Subcutaneous abdominal adipose tissue (tissue), 5 donors: ENCODE results near the gene PCGF5.
"Not testable (repeated sequence)": the region's sequence is repeated elsewhere in the genome, so short reads cannot be mapped to it uniquely, and the experiment has no call there.

Experiments used
- H3K27ac ChIP-seq: one replicate; pipeline ENCODE4 v1.7.0; 2013; ENCODE audit warnings: low read depth, mild to moderate bottlenecking, inconsistent platforms, low read length, moderate library complexity
- H3K27me3 ChIP-seq, 5 donors: one replicate each; pipeline ENCODE4 v1.7.0; 2013; ENCODE audit warnings: low read length in 5 of 5, inconsistent platforms in 1 of 5; ENCODE audit not compliant: control insufficient read depth in 5 of 5, insufficient read depth in 4 of 5
- H3K36me3 ChIP-seq, 5 donors: one replicate each; pipeline ENCODE4 v1.7.0; 2013; ENCODE audit warnings: low read length in 5 of 5; ENCODE audit not compliant: control insufficient read depth in 5 of 5, insufficient read depth in 5 of 5
- H3K4me1 ChIP-seq, 5 donors: one replicate each; pipeline ENCODE4 v1.7.0; 2013; ENCODE audit warnings: low read length in 5 of 5, mild to moderate bottlenecking in 3 of 5, moderate library complexity in 1 of 5; ENCODE audit not compliant: control insufficient read depth in 5 of 5, insufficient read depth in 5 of 5
- H3K4me3 ChIP-seq, 5 donors: one replicate each; pipeline ENCODE4 v1.7.0; 2013; ENCODE audit warnings: low read length in 5 of 5, low read depth in 1 of 5
- H3K9ac ChIP-seq, 5 donors: one replicate each; pipeline ENCODE4 v1.7.0; 2013; ENCODE audit warnings: low read length in 5 of 5, mild to moderate bottlenecking in 4 of 5, moderate library complexity in 3 of 5
- H3K9me3 ChIP-seq, 5 donors: one replicate each; pipeline ENCODE4 v1.7.0; 2013; ENCODE audit warnings: low read length in 5 of 5; ENCODE audit not compliant: control insufficient read depth in 5 of 5
- donor health status: healthy.
- donor health status: healthy.
- donor health status: healthy.
- donor health status: healthy.
- donor health status: healthy.

Gene PCGF5

GRCh38 chr10:91238191-91238590 lies 17.7 kb downstream of the PCGF5 start:
- H3K27me3 ChIP-seq, result no peaks in the 10 kb centered on the region
- H3K4me1 ChIP-seq, result no peaks in the 10 kb centered on the region
- H3K36me3 ChIP-seq, result peaks cover 0 to 3% (median 0%) of the 10 kb centered on the region in 5 donors
- H3K27ac ChIP-seq, result no peak overlapping the region
- H3K4me3 ChIP-seq, result no peak overlapping the region
- H3K9ac ChIP-seq, result no peak overlapping the region
- no peaks in the 10 kb centered on the region for H3K9me3 ChIP-seq

- Histone ChIP-seq H3K27ac (no peak overlapping the region), H3K4me1 (no peaks in the 10 kb centered on the region), H3K4me3 (no peak overlapping the region), H3K36me3 (peaks cover 0 to 3% (median 0%) of the 10 kb centered on the region in 5 donors), H3K27me3 (no peaks in the 10 kb centered on the region), H3K9ac (no peak overlapping the region), H3K9me3 (no peaks in the 10 kb centered on the region)
These were observed 19.3 kb downstream of the PCGF5 start for GRCh38 chr10:91239789-91240188.

- H3K9me3 ChIP-seq, result no peaks in the 10 kb centered on the region
- peaks cover 0 to 5% (median 0%) of the 10 kb centered on the region in 5 donors for H3K4me1 ChIP-seq
These were observed 22.5 kb downstream of the PCGF5 start for GRCh38 chr10:91242940-91243339.

GRCh38 chr10:91247360-91248111 lies 27.1 kb downstream of the PCGF5 start:
- peaks cover 0 to 5% (median 0%) of the 10 kb centered on the region in 5 donors for H3K4me1 ChIP-seq
- no peak overlapping the region for H3K27ac ChIP-seq
- H3K27me3 ChIP-seq, result no peaks in the 10 kb centered on the region
- H3K9ac ChIP-seq, result no peak overlapping the region
- no peaks in the 10 kb centered on the region for H3K9me3 ChIP-seq
- no peak overlapping the region for H3K4me3 ChIP-seq
- peaks cover 0 to 7% (median 4%) of the 10 kb centered on the region in 5 donors for H3K36me3 ChIP-seq

More at GRCh38 chr10:91242940-91243339, 22.5 kb downstream of the PCGF5 start:
- Histone ChIP-seq H3K36me3 (peaks cover 0 to 2% (median 0%) of the 10 kb centered on the region in 5 donors), H3K9ac (no peak overlapping the region), H3K27ac (no peak overlapping the region), H3K27me3 (no peaks in the 10 kb centered on the region), H3K4me3 (no peak overlapping the region)

GRCh38 chr10:91249700-91250099 lies 29.2 kb downstream of the PCGF5 start:
- H3K27me3 ChIP-seq, result no peaks in the 10 kb centered on the region
- H3K36me3 ChIP-seq, result peaks cover 11 to 25% (median 20%) of the 10 kb centered on the region in 5 donors
- no peak overlapping the region for H3K4me3 ChIP-seq
- H3K9ac ChIP-seq, result no peak overlapping the region
- no peak overlapping the region for H3K27ac ChIP-seq
- H3K9me3 ChIP-seq, result no peaks in the 10 kb centered on the region
- H3K4me1 ChIP-seq, result peaks cover 0 to 5% (median 0%) of the 10 kb centered on the region in 5 donors

- no peak overlapping the region for H3K4me3 ChIP-seq
- H3K9ac ChIP-seq, result no peak overlapping the region
- H3K36me3 ChIP-seq, result peaks cover 17 to 31% (median 22%) of the 10 kb centered on the region in 5 donors
- no peak overlapping the region for H3K27ac ChIP-seq
- H3K27me3 ChIP-seq, result no peaks in the 10 kb centered on the region
- peaks cover 0 to 5% (median 0%) of the 10 kb centered on the region in 5 donors for H3K4me1 ChIP-seq
- peaks cover 0 to 3% (median 2%) of the 10 kb centered on the region in 5 donors for H3K9me3 ChIP-seq
These were observed 29.9 kb downstream of the PCGF5 start for GRCh38 chr10:91250341-91250740.

GRCh38 chr10:91251430-91252056 lies 31.1 kb downstream of the PCGF5 start:
- peaks cover 0 to 4% (median 3%) of the 10 kb centered on the region in 5 donors for H3K9me3 ChIP-seq
- H3K4me1 ChIP-seq, result peaks cover 0 to 5% (median 0%) of the 10 kb centered on the region in 5 donors
- no peak overlapping the region for H3K4me3 ChIP-seq
- peaks cover 21 to 39% (median 25%) of the 10 kb centered on the region in 5 donors for H3K36me3 ChIP-seq
- H3K27ac ChIP-seq, result no peak overlapping the region
- no peaks in the 10 kb centered on the region for H3K27me3 ChIP-seq
- H3K9ac ChIP-seq, result no peak overlapping the region

- H3K4me1 ChIP-seq, result no peaks in the 10 kb centered on the region
- peaks cover 0 to 4% (median 3%) of the 10 kb centered on the region in 5 donors for H3K9me3 ChIP-seq
- H3K27ac ChIP-seq, result no peak overlapping the region
- no peak overlapping the region for H3K4me3 ChIP-seq
- peaks cover 21 to 42% (median 26%) of the 10 kb centered on the region in 5 donors for H3K36me3 ChIP-seq
- H3K9ac ChIP-seq, result no peak overlapping the region
- no peaks in the 10 kb centered on the region for H3K27me3 ChIP-seq
These were observed 32.8 kb downstream of the PCGF5 start for GRCh38 chr10:91253300-91253699.

- H3K9ac ChIP-seq, result no peak overlapping the region
- peaks cover 0 to 4% (median 3%) of the 10 kb centered on the region in 5 donors for H3K9me3 ChIP-seq
- no peak overlapping the region for H3K4me3 ChIP-seq
- no peaks in the 10 kb centered on the region for H3K27me3 ChIP-seq
- peaks cover 19 to 38% (median 26%) of the 10 kb centered on the region in 5 donors for H3K36me3 ChIP-seq
- H3K27ac ChIP-seq, result no peak overlapping the region
- H3K4me1 ChIP-seq, result no peaks in the 10 kb centered on the region
These were observed 36.8 kb downstream of the PCGF5 start for GRCh38 chr10:91257310-91257709.

- not testable (repeated sequence) for H3K9me3 ChIP-seq, H3K4me3 ChIP-seq, H3K27ac ChIP-seq, H3K4me1 ChIP-seq, H3K9ac ChIP-seq, H3K27me3 ChIP-seq
- peaks cover 2 to 22% (median 9%) of the 10 kb centered on the region in 5 donors for H3K36me3 ChIP-seq
These were observed 40.0 kb downstream of the PCGF5 start for GRCh38 chr10:91260417-91260816.
